HCT116 (cell line): ENCODE data around the gene NBPF9. TPM values are rescaled to one million over a fixed set of nuclear protein-coding genes. Genes with fewer than 3 reads are reported as not detected.
"Not testable (repeated sequence)": the region's sequence is repeated elsewhere in the genome, so short reads cannot be mapped to it uniquely, and the experiment has no call there.

Experiments
- ATAC-seq: fragments of 200-7000 bp; cut with Tn5 transposase; 2 replicates; pipeline ENCODE4 v1.9.1; 2020; ENCODE audit warnings: mild to moderate bottlenecking, moderate library complexity
- BruUV-seq: library from RNA; stranded (reverse); fragments of 400-500 nt; replicated peaks from 2 replicates; lab custom pipeline; 2021; lab: Mats Ljungman, UMichigan
- CTCF ChIA-PET: fragments of 300-600 bp; sonication (Branson Sonifier 250); formaldehyde crosslinking; loops from one replicate; lab custom pipeline; 2021; ENCODE audit warnings: antibody characterized with exemption; lab: Charles Lee
- POLR2A ChIA-PET: fragments of 300-600, 350-600 bp; sonication (Branson Sonifier 250); formaldehyde crosslinking; loops from one replicate; lab custom pipeline; 2021; ENCODE audit warnings: antibody characterized with exemption; lab: Charles Lee
- RAD21 ChIA-PET, 2 experiments: fragments of 300-600 bp; sonication (Branson Sonifier 250); formaldehyde crosslinking; loops; one replicate each; lab custom pipeline; 2023; ENCODE audit warnings: low total read pairs in 2 of 2; ENCODE audit not compliant: uncharacterized antibody in 2 of 2, unreplicated experiment in 2 of 2, low non-redundant PET in 1 of 2; lab: Charles Lee
- DNase-seq: peaks from one replicate; pipeline ENCODE4 v3.0.0-alpha.2; 2010; ENCODE audit warnings: low read depth, low spot score
- H2AFZ ChIP-seq: fragments of 200-600 bp; shearing (Covaris generic), sonication (generic); 2 replicates; pipeline ENCODE4 v1.6.1; 2017; ENCODE audit warnings: low read depth, mixed run types, mixed read lengths, antibody characterized with exemption, low read length; ENCODE audit not compliant: poor library complexity, severe bottlenecking
- H3K27ac ChIP-seq: 2 replicates; pipeline ENCODE4 v1.5.1; 2012; ENCODE audit warnings: low read depth, low read length
- H3K27me3 ChIP-seq: fragments of 200-600 bp; sonication (generic); 2 replicates; pipeline ENCODE4 v1.6.1; 2016; ENCODE audit warnings: mixed run types, low read length, mixed read lengths; ENCODE audit not compliant: insufficient read depth
- H3K36me3 ChIP-seq, 2 experiments: fragments of 200-500 bp in 1 of 2; fragments of 200-600 bp in 1 of 2; sonication (Bioruptor generic) in 1 of 2; sonication (generic) in 1 of 2; 2 replicates each; pipeline versions ENCODE4 v1.5.1 to v1.6.1; 2014 to 2016; ENCODE audit warnings: low read length in 2 of 2, inconsistent platforms in 1 of 2, mixed read lengths in 1 of 2, mixed run types in 1 of 2; ENCODE audit not compliant: insufficient read depth in 2 of 2, control insufficient read depth in 1 of 2
- H3K4me1 ChIP-seq, 2 experiments: fragments of 200-600 bp in 1 of 2; sonication (generic) in 1 of 2; 2 replicates each; pipeline versions ENCODE4 v1.5.1 to v1.6.1; 2012 to 2017; ENCODE audit warnings: low read length in 2 of 2, inconsistent platforms in 1 of 2, mild to moderate bottlenecking in 1 of 2, mixed read lengths in 1 of 2, mixed run types in 1 of 2, moderate library complexity in 1 of 2; ENCODE audit not compliant: insufficient read depth in 2 of 2, control insufficient read depth in 1 of 2
- H3K4me2 ChIP-seq: fragments of 200-600 bp; sonication (generic); 2 replicates; pipeline ENCODE4 v1.6.1; 2017; ENCODE audit warnings: mixed run types, low read length, mixed read lengths
- H3K4me3 ChIP-seq, 2 experiments: fragments of 200-600 bp in 1 of 2; sonication (generic) in 1 of 2; replicated peaks in 1 of 2; 2 replicates each; pipeline ENCODE4 v1.5.1; 2011 to 2016; ENCODE audit warnings: low read length in 2 of 2, control low read depth in 1 of 2, low read depth in 1 of 2, mild to moderate bottlenecking in 1 of 2, mixed read lengths in 1 of 2, mixed run types in 1 of 2
- H3K79me2 ChIP-seq: fragments of 200-600 bp; sonication (generic); 2 replicates; pipeline ENCODE4 v1.6.1; 2017; ENCODE audit warnings: mild to moderate bottlenecking, mixed run types, low read length, moderate library complexity, mixed read lengths; ENCODE audit not compliant: insufficient read depth
- H3K9ac ChIP-seq: fragments of 200-600 bp; sonication (generic); 2 replicates; pipeline ENCODE4 v1.6.1; 2016; ENCODE audit warnings: low read length, mixed read lengths
- H3K9me2 ChIP-seq: fragments of 200-600 bp; sonication (generic), shearing (Covaris generic); 2 replicates; pipeline ENCODE4 v1.6.1; 2017; ENCODE audit warnings: mixed run types, mild to moderate bottlenecking, moderate library complexity; ENCODE audit not compliant: insufficient read depth
- H3K9me3 ChIP-seq, 2 experiments: fragments of 200-500 bp in 1 of 2; fragments of 200-600 bp in 1 of 2; sonication (Bioruptor generic) in 1 of 2; sonication (generic) in 1 of 2; 2 replicates each; pipeline ENCODE4 v1.6.1; 2014 to 2017; ENCODE audit warnings: low read length in 2 of 2, mixed read lengths in 2 of 2, inconsistent platforms in 1 of 2, low read depth in 1 of 2, mild to moderate bottlenecking in 1 of 2, mixed run types in 1 of 2, moderate library complexity in 1 of 2; ENCODE audit not compliant: control insufficient read depth in 1 of 2, insufficient read depth in 1 of 2
- H4K20me1 ChIP-seq: fragments of 200-600 bp; sonication (generic), shearing (Covaris generic); 2 replicates; pipeline ENCODE4 v1.6.1; 2017; ENCODE audit warnings: mixed run types, mild to moderate bottlenecking, moderate library complexity; ENCODE audit not compliant: insufficient read depth
- intact Hi-C: fragments of 100-400 bp; cut with micrococcal nuclease; formaldehyde crosslinking; loops from 2 replicates; pipeline ENCODE4 v1.10.0; 2022
- total RNA-seq: library from RNA; stranded (reverse); gene quantifications from one replicate; pipeline ENCODE4 v1.2.1, GENCODE V29; 2021; ENCODE audit not compliant: unreplicated experiment

NBPF9 gene
- total RNA-seq, 1 experiment from 2014 or later: 17.2 TPM

GRCh38 chr1:149129245-149129644, 25.9 kb upstream of the NBPF9 start:
- H3K27ac ChIP-seq, H3K4me3 ChIP-seq, BruUV-seq, DNase-seq, H3K27me3 ChIP-seq, H3K4me2 ChIP-seq, RAD21 ChIA-PET, H3K9ac ChIP-seq, H3K36me3 ChIP-seq, ATAC-seq, H3K9me3 ChIP-seq, CTCF ChIA-PET, H4K20me1 ChIP-seq, H3K79me2 ChIP-seq, POLR2A ChIA-PET, intact Hi-C loops, H2AFZ ChIP-seq, H3K9me2 ChIP-seq, H3K4me1 ChIP-seq: not testable (repeated sequence)

GRCh38 chr1:149126555-149127145, 23.3 kb upstream of the NBPF9 start:
- H2AFZ ChIP-seq, H3K9ac ChIP-seq, H3K27ac ChIP-seq, H3K36me3 ChIP-seq, BruUV-seq, H4K20me1 ChIP-seq, CTCF ChIA-PET, H3K4me1 ChIP-seq, POLR2A ChIA-PET, H3K4me2 ChIP-seq, H3K4me3 ChIP-seq, H3K27me3 ChIP-seq, DNase-seq, RAD21 ChIA-PET, intact Hi-C loops, H3K79me2 ChIP-seq, ATAC-seq, H3K9me2 ChIP-seq, H3K9me3 ChIP-seq: not testable (repeated sequence)
